Kidney (tissue), 14 donors: ENCODE measurements around the gene KRTAP3-3. TPM values are rescaled to one million over a fixed set of nuclear protein-coding genes. Genes with fewer than 3 reads are reported as not detected.
A peak's percentile ranks its signal among the peaks of the same experiment; 100 is the strongest.

Source experiments
- DNase-seq, 5 donors: peaks; one replicate each; pipeline ENCODE4 v3.0.0-alpha.2; 2013 to 2020
- FAIRE-seq: peaks from 2 replicates; lab custom pipeline; 2012; peaks lifted over from hg19 to GRCh38; lab: Jason Lieb, UNC
- H3K27ac ChIP-seq, 2 donors: one replicate each; pipeline ENCODE4 v1.7.0; 2013; ENCODE audit warnings: low read depth in 2 of 2, low read length in 2 of 2, inconsistent platforms in 1 of 2
- H3K27me3 ChIP-seq: one replicate; pipeline ENCODE4 v1.7.1; 2013; ENCODE audit warnings: low read length, inconsistent platforms; ENCODE audit not compliant: control insufficient read depth, insufficient read depth
- H3K36me3 ChIP-seq, 3 donors: one replicate each; pipeline versions ENCODE4 v1.7.0 to v1.7.1; 2013; ENCODE audit warnings: low read length in 3 of 3, control low read depth in 1 of 3, inconsistent platforms in 1 of 3; ENCODE audit not compliant: insufficient read depth in 3 of 3, control insufficient read depth in 2 of 3
- H3K4me1 ChIP-seq, 3 donors: one replicate each; pipeline versions ENCODE4 v1.7.0 to v1.7.1; 2013; ENCODE audit warnings: low read length in 3 of 3, inconsistent platforms in 1 of 3, low read depth in 1 of 3; ENCODE audit not compliant: control insufficient read depth in 2 of 3, insufficient read depth in 2 of 3
- H3K4me3 ChIP-seq, 3 donors: one replicate each; pipeline versions ENCODE4 v1.7.0 to v1.8.1; 2013; ENCODE audit warnings: low read length in 3 of 3, control low read depth in 1 of 3, inconsistent platforms in 1 of 3
- H3K9ac ChIP-seq, 3 donors: one replicate each; pipeline versions ENCODE4 v1.7.0 to v1.7.1; 2013; ENCODE audit warnings: low read length in 3 of 3, control low read depth in 1 of 3, inconsistent platforms in 1 of 3
- H3K9me3 ChIP-seq, 3 donors: one replicate each; pipeline versions ENCODE4 v1.7.0 to v1.7.1; 2013; ENCODE audit warnings: low read length in 3 of 3, control low read depth in 1 of 3, inconsistent platforms in 1 of 3; ENCODE audit not compliant: control insufficient read depth in 2 of 3, insufficient read depth in 1 of 3
- intact Hi-C: fragments of 100-400 bp; cut with DNase I; formaldehyde crosslinking; loops from one replicate; pipeline ENCODE4 v1.11.1; 2022
- polyA plus RNA-seq: library from polyadenylated mRNA; stranded (reverse); fragments of 350-450 nt; fragmentation: Illumina TruSeq; extraction: RNeasy Lipid Tissue Mini Kit (QIAGEN cat#74804); gene quantifications from one replicate; pipeline ENCODE4 v1.2.3, GENCODE V29; 2014; ENCODE audit warnings: low read depth, low replicate concordance; ENCODE audit not compliant: insufficient read depth
- total RNA-seq: library from RNA; stranded (reverse); fragmentation: NEBNext Ultra II Directional; extraction: Animal tissue kit (Norgen Biotek cat#: 25700); gene quantifications from one replicate; pipeline ENCODE4 v1.2.1, GENCODE V29; 2021
- TF ChIP-seq, protein P1 (sequence below): IDR thresholded peaks from 3 replicates; pipeline ENCODE4 v1.5.1; 2012; ENCODE audit warnings: mild to moderate bottlenecking, moderate library complexity, borderline replicate concordance; ENCODE audit not compliant: insufficient read depth; ENCODE audit errors: extremely low read depth
- donor health status: control.
- donor health status: control.
- donor health status: control.
- donor health status: control.
- donor health status: control.
- donor health status: DM: yes; HTN: yes; CAD: no.
- donor health status: Normal renal cell carcinoma (clear cell type).

KRTAP3-3 gene
- total and polyA plus RNA-seq, 2 donors from 2014 or later, result not detected

DNA sequence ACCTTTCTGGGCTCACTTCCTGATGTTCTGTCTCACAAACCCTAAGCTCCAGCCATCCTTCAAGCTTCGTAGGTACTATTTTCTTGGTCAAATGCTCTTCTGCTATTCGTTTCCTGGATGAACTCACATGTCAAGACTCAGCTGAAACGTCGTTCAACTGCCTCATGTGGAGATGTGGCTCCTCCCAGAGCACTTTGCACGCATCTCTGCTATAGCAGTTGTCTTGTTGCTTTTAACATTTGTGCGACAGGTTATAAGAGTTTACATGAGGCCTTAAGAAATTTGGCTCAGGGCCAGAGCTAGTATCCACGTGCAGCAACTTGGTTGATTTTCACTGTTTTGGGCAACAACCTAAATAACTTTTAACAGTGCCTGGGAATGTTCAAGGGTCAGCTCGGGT is 7.0 kb downstream of the KRTAP3-3 start:
- FAIRE-seq (no peak), DNase-seq (no peak)
- intact Hi-C loops, result no loop called here
- Histone ChIP-seq H3K4me1 (no peaks in the 10 kb centered on the region), H3K27me3 (no peaks in the 10 kb centered on the region), H3K9ac (no peak overlapping the region), H3K4me3 (no peak overlapping the region), H3K36me3 (no peaks in the 10 kb centered on the region), H3K9me3 (no peaks in the 10 kb centered on the region), H3K27ac (no peak overlapping the region)
- TF ChIP-seq, protein P1, sequence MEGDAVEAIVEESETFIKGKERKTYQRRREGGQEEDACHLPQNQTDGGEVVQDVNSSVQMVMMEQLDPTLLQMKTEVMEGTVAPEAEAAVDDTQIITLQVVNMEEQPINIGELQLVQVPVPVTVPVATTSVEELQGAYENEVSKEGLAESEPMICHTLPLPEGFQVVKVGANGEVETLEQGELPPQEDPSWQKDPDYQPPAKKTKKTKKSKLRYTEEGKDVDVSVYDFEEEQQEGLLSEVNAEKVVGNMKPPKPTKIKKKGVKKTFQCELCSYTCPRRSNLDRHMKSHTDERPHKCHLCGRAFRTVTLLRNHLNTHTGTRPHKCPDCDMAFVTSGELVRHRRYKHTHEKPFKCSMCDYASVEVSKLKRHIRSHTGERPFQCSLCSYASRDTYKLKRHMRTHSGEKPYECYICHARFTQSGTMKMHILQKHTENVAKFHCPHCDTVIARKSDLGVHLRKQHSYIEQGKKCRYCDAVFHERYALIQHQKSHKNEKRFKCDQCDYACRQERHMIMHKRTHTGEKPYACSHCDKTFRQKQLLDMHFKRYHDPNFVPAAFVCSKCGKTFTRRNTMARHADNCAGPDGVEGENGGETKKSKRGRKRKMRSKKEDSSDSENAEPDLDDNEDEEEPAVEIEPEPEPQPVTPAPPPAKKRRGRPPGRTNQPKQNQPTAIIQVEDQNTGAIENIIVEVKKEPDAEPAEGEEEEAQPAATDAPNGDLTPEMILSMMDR, result no peak

DNA sequence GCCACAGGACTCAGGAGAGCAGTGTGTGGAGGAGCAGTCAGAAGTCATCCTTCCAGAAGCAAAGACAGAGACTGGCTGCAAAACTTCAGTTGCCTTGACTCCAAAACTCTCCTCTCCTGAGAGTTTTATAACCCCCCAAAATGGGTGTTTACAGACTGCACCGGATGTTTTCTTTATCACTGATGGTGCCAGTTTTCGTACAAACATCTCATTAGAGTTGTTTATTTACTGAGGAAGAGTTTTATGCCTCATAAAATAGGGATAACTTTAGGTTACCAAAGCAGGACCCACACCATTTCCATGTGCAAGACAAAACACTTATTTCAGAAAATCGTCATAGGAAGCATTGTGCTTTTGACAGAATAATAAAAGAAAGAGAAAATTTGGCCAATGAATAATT is 9.7 kb downstream of the KRTAP3-3 start, which contains the start of gene KRT40:
Gene KRT40 (minus strand): TSS at position 101 of the 400 bp plus-strand sequence. CDS start 53 bp downstream, at position 48.
- Histone ChIP-seq H3K4me1 (no peaks in the 10 kb centered on the region), H3K9me3 (no peaks in the 10 kb centered on the region), H3K27ac (no peak within 1 kb of the TSS), H3K9ac (no peak within 1 kb of the TSS), H3K27me3 (no peaks in the 10 kb centered on the region), H3K36me3 (no peaks in the 10 kb centered on the region), H3K4me3 (no peak within 1 kb of the TSS)
- intact Hi-C loops, result no loop called here
- DNase-seq (no peak), FAIRE-seq (no peak)
- TF ChIP-seq, protein P1, result no peak

DNA sequence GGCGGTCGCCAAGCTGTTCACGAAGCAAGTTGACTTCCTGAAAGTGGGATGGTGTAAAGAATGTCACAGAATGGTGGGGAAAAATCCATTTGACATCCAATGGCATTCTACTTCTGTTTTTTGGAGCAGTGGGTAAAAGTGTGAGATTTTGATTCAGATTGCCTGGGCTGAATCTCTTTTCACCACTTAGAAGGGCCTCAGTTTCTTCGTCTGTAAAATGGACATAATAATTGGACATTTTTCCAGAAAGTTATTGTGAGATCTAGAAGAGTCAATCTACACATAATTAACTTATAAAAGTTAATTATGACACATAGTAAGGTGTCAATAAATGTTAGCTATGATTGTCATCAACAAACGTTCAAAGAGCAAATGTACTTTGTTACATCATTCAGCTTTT is 12.8 kb downstream of the KRTAP3-3 start:
- TF ChIP-seq, protein P1, result no peak
- Histone ChIP-seq H3K9ac (no peak overlapping the region), H3K4me3 (no peak overlapping the region), H3K4me1 (no peaks in the 10 kb centered on the region), H3K9me3 (no peaks in the 10 kb centered on the region), H3K27me3 (no peaks in the 10 kb centered on the region), H3K27ac (no peak overlapping the region), H3K36me3 (no peaks in the 10 kb centered on the region)
- no peak for FAIRE-seq
- intact Hi-C loops, result no loop called here
- DNase-seq, result no peak

DNA sequence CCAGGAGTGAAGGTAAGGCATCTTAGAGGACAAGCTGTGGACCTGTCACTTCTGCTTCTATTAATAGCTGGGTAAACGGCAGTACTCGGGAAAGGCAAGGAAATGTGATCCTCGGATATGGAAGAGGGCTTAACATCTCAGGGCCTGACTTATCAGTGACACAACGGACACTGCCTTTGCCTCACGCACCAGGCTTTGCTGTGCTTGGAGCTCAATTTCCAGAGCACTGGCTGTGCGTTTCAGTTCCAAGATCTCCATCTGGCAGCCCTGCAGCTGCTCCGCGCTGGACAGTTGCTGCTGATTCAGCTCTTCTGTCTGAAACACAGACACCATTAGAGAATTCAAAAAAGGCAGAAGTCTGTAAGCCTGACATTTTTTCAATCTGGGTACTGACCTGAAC is 13.4 kb downstream of the KRTAP3-3 start:
- TF ChIP-seq, protein P1, result no peak
- intact Hi-C loops, result no loop called here
- no peaks in the 10 kb centered on the region for H3K36me3 ChIP-seq
- no peak overlapping the region for H3K4me3 ChIP-seq
- FAIRE-seq, result no peak
- H3K9me3 ChIP-seq, result no peaks in the 10 kb centered on the region
- H3K27me3 ChIP-seq, result no peaks in the 10 kb centered on the region
- no peaks in the 10 kb centered on the region for H3K4me1 ChIP-seq
- peak in 3 of 5 donors; percentile 21 to 69 (median 50) for DNase-seq
- H3K27ac ChIP-seq, result no peak overlapping the region
- H3K9ac ChIP-seq, result no peak overlapping the region
